Smooth muscle cell (in vitro differentiated cells): ENCODE measurements around the gene ZNF362. TPM values are rescaled to one million over a fixed set of nuclear protein-coding genes. Genes with fewer than 3 reads are reported as not detected.

Experiments used
- DNase-seq: peaks from one replicate; lab custom pipeline; 2025; ENCODE audit not compliant: unreplicated experiment; lab: John Stamatoyannopoulos, UW
- H2AFZ ChIP-seq: fragments of 200-600 bp; sonication (generic); 2 replicates; pipeline ENCODE4 v1.6.0; 2016; ENCODE audit warnings: antibody characterized with exemption, low read depth, mild to moderate bottlenecking
- H3F3A ChIP-seq: fragments of 200-600 bp; sonication (generic); 2 replicates; pipeline ENCODE4 v1.6.0; 2017; ENCODE audit warnings: antibody characterized with exemption, low read depth
- H3K27ac ChIP-seq: fragments of 200-600 bp; sonication (generic); 2 replicates; pipeline ENCODE4 v1.5.1; 2016; ENCODE audit warnings: low read depth, mild to moderate bottlenecking
- H3K27me3 ChIP-seq: fragments of 200-600 bp; sonication (generic); 2 replicates; pipeline ENCODE4 v1.6.1; 2016; ENCODE audit warnings: low read depth, mild to moderate bottlenecking
- H3K36me3 ChIP-seq: fragments of 200-600 bp; sonication (generic); 2 replicates; pipeline ENCODE4 v1.5.1; 2016; ENCODE audit warnings: low read depth
- H3K4me1 ChIP-seq: fragments of 200-600 bp; sonication (generic); 2 replicates; pipeline ENCODE4 v1.5.1; 2016; ENCODE audit warnings: low read depth
- H3K4me2 ChIP-seq: fragments of 200-600 bp; sonication (generic); 2 replicates; pipeline ENCODE4 v1.6.0; 2016; ENCODE audit warnings: mild to moderate bottlenecking
- H3K4me3 ChIP-seq: fragments of 200-600 bp; sonication (generic); 2 replicates; pipeline ENCODE4 v1.5.1; 2016; ENCODE audit warnings: mild to moderate bottlenecking
- H3K79me2 ChIP-seq: fragments of 200-600 bp; sonication (generic); 2 replicates; pipeline ENCODE4 v1.6.0; 2016; ENCODE audit warnings: low read depth, mild to moderate bottlenecking
- H3K9ac ChIP-seq: fragments of 200-600 bp; sonication (generic); 2 replicates; pipeline ENCODE4 v1.6.0; 2016; ENCODE audit warnings: low read depth
- H3K9me3 ChIP-seq: fragments of 200-600 bp; sonication (generic); replicated peaks from 2 replicates; pipeline ENCODE4 v1.5.1; 2016; ENCODE audit warnings: low read depth
- H4K20me1 ChIP-seq: fragments of 200-600 bp; sonication (generic); 2 replicates; pipeline ENCODE4 v1.6.0; 2016; ENCODE audit warnings: low read depth
- CTCF ChIP-seq: fragments of 200-600 bp; sonication (generic); IDR thresholded peaks from 2 replicates; pipeline ENCODE4 v1.5.1; 2017; ENCODE audit warnings: borderline replicate concordance, mild to moderate bottlenecking, antibody characterized with exemption; ENCODE audit not compliant: insufficient read depth, poor library complexity, severe bottlenecking
- WGBS: methylation state at CpG from one replicate; pipeline ENCODE4 v1.1.7; 2016; ENCODE audit warnings: low lambda C conversion rate; 5-methylcytosine and 5-hydroxymethylcytosine counted together
- polyA plus RNA-seq: library from polyadenylated mRNA; unstranded; fragments of >200 nt; fragmentation: Nextera tagmentation; extraction: Ambion mirVana; gene quantifications from 2 replicates; pipeline ENCODE4 v1.2.1, GENCODE V29; 2016
- total RNA-seq: library from RNA; depleted of rRNA; stranded (reverse); fragments of >200 nt; gene quantifications from 2 replicates; pipeline ENCODE4 v1.2.3, GENCODE V29; 2014

The ZNF362 gene
- total and polyA plus RNA-seq, 2 experiments from 2014 or later = 30.0 to 38.2 TPM

- Histone ChIP-seq H3K9me3 (no peaks in the 10 kb centered on the region), H3K9ac (no peak overlapping the region), H2AFZ (no peak overlapping the region), H3K27me3 (no peaks in the 10 kb centered on the region), H3K36me3 (peaks cover 15% of the 10 kb centered on the region), H3K27ac (no peak overlapping the region), H3K4me1 (no peaks in the 10 kb centered on the region), H4K20me1 (peaks cover 84% of the 10 kb centered on the region), H3K4me2 (no peak overlapping the region), H3F3A (peaks cover 23% of the 10 kb centered on the region), H3K79me2 (peaks cover 4% of the 10 kb centered on the region), H3K4me3 (no peak overlapping the region)
- no peak for TF ChIP-seq CTCF
- no peak for DNase-seq
- 94% methylated on average over 22 of the region's 22 CpGs for WGBS
These were observed 68.6 kb downstream of the ZNF362 start for GRCh38 chr1:33324677-33325575.

- Histone ChIP-seq H3K79me2 (peaks cover 17% of the 10 kb centered on the region), H3K27ac (no peak overlapping the region), H3K4me1 (no peaks in the 10 kb centered on the region), H3K9me3 (no peaks in the 10 kb centered on the region), H3K4me3 (no peak overlapping the region), H4K20me1 (peaks cover 97% of the 10 kb centered on the region), H2AFZ (no peak overlapping the region), H3F3A (peaks cover 16% of the 10 kb centered on the region), H3K27me3 (no peaks in the 10 kb centered on the region), H3K4me2 (no peak overlapping the region), H3K36me3 (peaks cover 15% of the 10 kb centered on the region), H3K9ac (no peak overlapping the region)
- DNase-seq = no peak
- TF ChIP-seq CTCF = no peak
- WGBS = 96% methylated on average over 9 of the region's 9 CpGs
These were observed 70.5 kb downstream of the ZNF362 start for GRCh38 chr1:33326785-33327184.

- H3K9ac ChIP-seq = no peak overlapping the region
- 69% methylated on average over 9 of the region's 9 CpGs for WGBS
- peak overlapping the region; percentile 55 for H3K27ac ChIP-seq
- no peaks in the 10 kb centered on the region for H3K27me3 ChIP-seq
- TF ChIP-seq CTCF = no peak
- H3F3A ChIP-seq = peaks cover 16% of the 10 kb centered on the region
- H3K4me2 ChIP-seq = no peak overlapping the region
- H3K9me3 ChIP-seq = no peaks in the 10 kb centered on the region
- H4K20me1 ChIP-seq = peaks cover 100% of the 10 kb centered on the region
- no peaks in the 10 kb centered on the region for H3K4me1 ChIP-seq
- no peak overlapping the region for H2AFZ ChIP-seq
- no peak for DNase-seq
- H3K79me2 ChIP-seq = peaks cover 22% of the 10 kb centered on the region
- H3K36me3 ChIP-seq = peaks cover 15% of the 10 kb centered on the region
- H3K4me3 ChIP-seq = no peak overlapping the region
These were observed 71.5 kb downstream of the ZNF362 start for GRCh38 chr1:33327587-33328325.
